Measurements from ENCODE around the gene ADSS2.
"Not testable (repeated sequence)": the region's sequence is repeated elsewhere in the genome, so short reads cannot be mapped to it uniquely, and the experiment has no call there.

ADSS2 gene

GRCh38 chr1:244400974-244401373 is 50.7 kb downstream of the ADSS2 start:
- DNase-seq (ENCODE audit: low read depth in 1 of 2, low spot score in 1 of 2), result no peak

GRCh38 chr1:244397131-244397530 is 54.6 kb downstream of the ADSS2 start:
- DNase-seq (ENCODE audit: low read depth in 1 of 2, low spot score in 1 of 2), result no peak

GRCh38 chr1:244395965-244396364 is 55.7 kb downstream of the ADSS2 start:
- DNase-seq (ENCODE audit: low read depth in 1 of 2, low spot score in 1 of 2), result no peak

- DNase-seq (ENCODE audit: low read depth in 1 of 2, low spot score in 1 of 2), result no peak
Measured at GRCh38 chr1:244394826-244395765, 56.6 kb downstream of the ADSS2 start.

GRCh38 chr1:244394346-244394745 is 57.4 kb downstream of the ADSS2 start:
- no peak for DNase-seq (ENCODE audit: low read depth in 1 of 2, low spot score in 1 of 2)

GRCh38 chr1:244393604-244394176 is 58.0 kb downstream of the ADSS2 start:
- no peak for DNase-seq (ENCODE audit: low read depth in 1 of 2, low spot score in 1 of 2)

- DNase-seq (ENCODE audit: low read depth in 1 of 2, low spot score in 1 of 2), result no peak
Measured at GRCh38 chr1:244391761-244392160, 59.9 kb downstream of the ADSS2 start.

- DNase-seq (ENCODE audit: low read depth in 1 of 2, low spot score in 1 of 2), result no peak
Measured at GRCh38 chr1:244388961-244389360, 62.7 kb downstream of the ADSS2 start.

GRCh38 chr1:244387415-244387814 is 64.3 kb downstream of the ADSS2 start:
- no peak for DNase-seq (ENCODE audit: low read depth in 1 of 2, low spot score in 1 of 2)

- no peak for DNase-seq (ENCODE audit: low read depth in 1 of 2, low spot score in 1 of 2)
Measured at GRCh38 chr1:244386595-244386994, 65.1 kb downstream of the ADSS2 start.

GRCh38 chr1:244384066-244384465 is 67.6 kb downstream of the ADSS2 start:
- no peak for DNase-seq (ENCODE audit: low read depth in 1 of 2, low spot score in 1 of 2)

GRCh38 chr1:244383278-244383884 is 68.3 kb downstream of the ADSS2 start:
- no peak for DNase-seq (ENCODE audit: low read depth in 1 of 2, low spot score in 1 of 2)

- DNase-seq (ENCODE audit: low read depth in 1 of 2, low spot score in 1 of 2), result no peak
Measured at GRCh38 chr1:244381878-244382565, 69.7 kb downstream of the ADSS2 start.

- no peak for DNase-seq (ENCODE audit: low read depth in 1 of 2, low spot score in 1 of 2)
Measured at GRCh38 chr1:244376126-244376525, 75.6 kb downstream of the ADSS2 start.

- DNase-seq (ENCODE audit: low read depth in 1 of 2, low spot score in 1 of 2), result no peak
Measured at GRCh38 chr1:244375051-244375450, 76.7 kb downstream of the ADSS2 start.

- DNase-seq (ENCODE audit: low read depth in 1 of 2, low spot score in 1 of 2), result not testable (repeated sequence)
Measured at GRCh38 chr1:244374484-244374883, 77.2 kb downstream of the ADSS2 start.

- no peak for DNase-seq (ENCODE audit: low read depth in 1 of 2, low spot score in 1 of 2)
Measured at GRCh38 chr1:244371242-244372141, 80.2 kb downstream of the ADSS2 start.

- no peak for DNase-seq (ENCODE audit: low read depth in 1 of 2, low spot score in 1 of 2)
Measured at GRCh38 chr1:244370060-244370637, 81.6 kb downstream of the ADSS2 start.

GRCh38 chr1:244369256-244370057 is 82.3 kb downstream of the ADSS2 start:
- no peak for DNase-seq (ENCODE audit: low read depth in 1 of 2, low spot score in 1 of 2)
